ENCODE data around the gene RIOX2. TPM values are rescaled to one million over a fixed set of nuclear protein-coding genes. Genes with fewer than 3 reads are reported as not detected.
A peak's percentile ranks its signal among the peaks of the same experiment; 100 is the strongest.

The RIOX2 gene
- total RNA-seq, 2 experiments from 2014 or later = 26.8 to 32.0 TPM

DNA sequence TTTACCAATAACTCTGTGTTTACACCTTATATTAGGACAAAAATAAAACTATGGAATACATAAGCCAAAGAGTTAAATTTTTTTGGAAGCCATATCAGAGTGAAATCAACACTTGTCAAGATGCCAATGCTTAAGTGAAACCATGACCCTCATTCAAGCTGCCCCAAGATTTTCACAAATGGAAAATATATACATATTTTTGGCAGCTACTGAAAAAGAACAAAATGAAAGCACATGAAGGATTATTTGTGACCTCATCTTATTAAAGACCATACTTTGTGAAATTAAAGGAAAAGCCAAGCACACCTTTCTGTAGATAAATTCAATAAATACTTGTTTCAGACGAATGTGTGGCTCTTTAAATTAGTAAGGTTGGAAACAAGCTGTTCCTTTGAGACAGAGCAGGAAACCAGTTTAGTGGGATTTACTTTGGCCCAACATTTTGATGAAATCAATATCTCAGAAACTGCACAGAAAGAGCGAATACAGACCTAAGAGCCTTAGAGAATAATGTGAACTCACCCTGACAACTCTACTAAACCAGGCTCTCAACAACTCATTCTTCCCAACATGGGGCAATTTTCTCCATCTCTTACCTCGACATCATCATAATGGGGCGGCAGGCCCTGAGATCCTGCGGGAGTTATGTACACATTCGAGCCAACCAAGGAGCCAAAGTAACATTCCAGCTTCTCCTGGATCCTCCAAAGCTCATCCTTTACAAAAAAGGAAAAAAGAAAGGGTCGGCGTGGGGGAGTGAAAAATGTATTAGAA, 11.1 kb downstream of the RIOX2 start:
- POLR2A ChIA-PET = no interaction called here
- no peak for TF ChIP-seq EZH2phosphoT487 (IDR thresholded peaks at IDR 0.05; ENCODE audit: borderline replicate concordance, low read depth, low read length)
- TF ChIP-seq, protein P1, sequence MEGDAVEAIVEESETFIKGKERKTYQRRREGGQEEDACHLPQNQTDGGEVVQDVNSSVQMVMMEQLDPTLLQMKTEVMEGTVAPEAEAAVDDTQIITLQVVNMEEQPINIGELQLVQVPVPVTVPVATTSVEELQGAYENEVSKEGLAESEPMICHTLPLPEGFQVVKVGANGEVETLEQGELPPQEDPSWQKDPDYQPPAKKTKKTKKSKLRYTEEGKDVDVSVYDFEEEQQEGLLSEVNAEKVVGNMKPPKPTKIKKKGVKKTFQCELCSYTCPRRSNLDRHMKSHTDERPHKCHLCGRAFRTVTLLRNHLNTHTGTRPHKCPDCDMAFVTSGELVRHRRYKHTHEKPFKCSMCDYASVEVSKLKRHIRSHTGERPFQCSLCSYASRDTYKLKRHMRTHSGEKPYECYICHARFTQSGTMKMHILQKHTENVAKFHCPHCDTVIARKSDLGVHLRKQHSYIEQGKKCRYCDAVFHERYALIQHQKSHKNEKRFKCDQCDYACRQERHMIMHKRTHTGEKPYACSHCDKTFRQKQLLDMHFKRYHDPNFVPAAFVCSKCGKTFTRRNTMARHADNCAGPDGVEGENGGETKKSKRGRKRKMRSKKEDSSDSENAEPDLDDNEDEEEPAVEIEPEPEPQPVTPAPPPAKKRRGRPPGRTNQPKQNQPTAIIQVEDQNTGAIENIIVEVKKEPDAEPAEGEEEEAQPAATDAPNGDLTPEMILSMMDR (conservative IDR thresholded peaks at IDR 0.05; ENCODE audit: low read length) = no peak
- CTCF ChIA-PET (ENCODE audit: unreplicated experiment) = no interaction called here
- no peak overlapping the region for H2AFZ ChIP-seq (ENCODE audit: low read length)
- BruUV-seq (replicated peaks) = no TSS peak
- intact Hi-C loops (cut with micrococcal nuclease; ENCODE audit: unreplicated experiment) = no loop called here
- peaks cover 84% of the 10 kb centered on the region for H3K36me3 ChIP-seq (ENCODE audit: insufficient read depth, low read length)
- no peaks in the 10 kb centered on the region for H4K20me1 ChIP-seq (ENCODE audit: insufficient read depth, low read length)
- H3K9me2 ChIP-seq (ENCODE audit: insufficient read depth, low read length) = no peaks in the 10 kb centered on the region
- DNase-seq (ENCODE audit: low spot score) = no peak
- H3K4me1 ChIP-seq (ENCODE audit: insufficient read depth, low read length, poor library complexity, severe bottlenecking) = no peaks in the 10 kb centered on the region
- H3K27ac ChIP-seq (ENCODE audit: low read depth, low read length, poor library complexity, severe bottlenecking) = no peak overlapping the region
- no peak overlapping the region for H3K4me3 ChIP-seq (ENCODE audit: low read depth, low read length, poor library complexity, severe bottlenecking)
- no peak overlapping the region for H3K4me2 ChIP-seq (ENCODE audit: low read length)
- no peaks in the 10 kb centered on the region for H3K9me3 ChIP-seq (ENCODE audit: low read length)
- H3K79me2 ChIP-seq (ENCODE audit: insufficient read depth, low read depth, low read length) = peaks cover 10% of the 10 kb centered on the region; the same call in 1 of the 2 replicates

DNA sequence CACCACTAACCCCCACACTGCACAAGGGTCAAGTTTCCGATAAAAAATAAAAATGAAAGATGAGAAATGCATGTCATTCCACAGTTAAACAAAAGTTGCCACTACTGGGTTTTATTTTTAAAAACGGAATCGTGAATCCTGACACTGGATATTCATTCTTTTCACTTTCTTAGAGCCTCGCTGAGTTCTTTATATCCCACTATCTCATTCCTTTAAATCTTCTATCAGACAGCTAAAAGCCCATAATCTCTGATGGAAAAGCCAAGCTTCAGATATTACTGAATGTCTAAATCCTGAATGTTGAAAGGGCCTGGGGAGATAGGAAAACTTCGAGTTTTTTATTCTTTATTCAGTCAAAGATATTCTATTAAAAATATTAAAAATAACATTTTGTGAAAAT, 11.7 kb downstream of the RIOX2 start:
- Histone ChIP-seq H3K4me3 (ENCODE audit: low read depth, low read length, poor library complexity, severe bottlenecking) (no peak overlapping the region), H3K9me3 (ENCODE audit: low read length) (no peaks in the 10 kb centered on the region), H2AFZ (ENCODE audit: low read length) (no peak overlapping the region), H3K79me2 (ENCODE audit: insufficient read depth, low read depth, low read length) (peaks cover 10% of the 10 kb centered on the region; the same call in 1 of the 2 replicates), H3K4me2 (ENCODE audit: low read length) (no peak overlapping the region), H3K4me1 (ENCODE audit: insufficient read depth, low read length, poor library complexity, severe bottlenecking) (no peaks in the 10 kb centered on the region), H3K27ac (ENCODE audit: low read depth, low read length, poor library complexity, severe bottlenecking) (no peak overlapping the region), H3K9me2 (ENCODE audit: insufficient read depth, low read length) (no peaks in the 10 kb centered on the region), H4K20me1 (ENCODE audit: insufficient read depth, low read length) (no peaks in the 10 kb centered on the region), H3K36me3 (ENCODE audit: insufficient read depth, low read length) (peaks cover 84% of the 10 kb centered on the region)
- TF ChIP-seq EZH2phosphoT487 (IDR thresholded peaks at IDR 0.05; ENCODE audit: borderline replicate concordance, low read depth, low read length) = no peak
- TF ChIP-seq, protein P1 (conservative IDR thresholded peaks at IDR 0.05; ENCODE audit: low read length) = no peak
- intact Hi-C loops (cut with micrococcal nuclease; ENCODE audit: unreplicated experiment) = no loop called here
- ChIA-PET POLR2A (no interaction called here), CTCF (ENCODE audit: unreplicated experiment) (no interaction called here)
- DNase-seq (ENCODE audit: low spot score) = no peak
- TSS peak; percentile 14 for BruUV-seq (replicated peaks)

DNA sequence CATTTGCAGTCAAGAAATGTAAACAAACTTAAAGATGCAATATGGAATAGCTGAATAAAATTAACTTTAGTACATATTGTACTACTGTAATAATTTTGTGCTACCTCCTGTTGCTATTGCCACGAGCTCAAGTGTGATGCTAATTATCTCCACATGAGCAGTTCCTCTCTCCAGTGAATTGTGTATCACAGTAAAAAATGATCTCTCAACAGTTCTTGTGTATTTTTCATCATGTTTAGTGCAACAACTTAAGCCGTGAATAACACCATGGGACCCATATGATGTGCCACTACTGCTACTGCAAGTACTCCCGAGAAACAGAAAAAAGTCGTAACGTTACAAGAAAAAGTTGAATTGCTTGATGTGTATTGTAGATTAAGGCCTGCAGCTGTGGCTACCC, 12.4 kb downstream of the RIOX2 start:
- POLR2A ChIA-PET = interaction anchor here (1.2 kb wide), 1 partner anchor 189 kb away, joined by 8 read pairs; no protein-coding TSS in a partner anchor
- no peaks in the 10 kb centered on the region for H3K9me3 ChIP-seq (ENCODE audit: low read length)
- intact Hi-C loops (cut with micrococcal nuclease; ENCODE audit: unreplicated experiment) = no loop called here
- no TSS peak for BruUV-seq (replicated peaks)
- no peaks in the 10 kb centered on the region for H3K9me2 ChIP-seq (ENCODE audit: insufficient read depth, low read length)
- no peak for DNase-seq (ENCODE audit: low spot score)
- no peak overlapping the region for H3K4me3 ChIP-seq (ENCODE audit: low read depth, low read length, poor library complexity, severe bottlenecking)
- H3K79me2 ChIP-seq (ENCODE audit: insufficient read depth, low read depth, low read length) = peaks cover 10% of the 10 kb centered on the region; the same call in 1 of the 2 replicates
- H2AFZ ChIP-seq (ENCODE audit: low read length) = no peak overlapping the region
- no peaks in the 10 kb centered on the region for H3K4me1 ChIP-seq (ENCODE audit: insufficient read depth, low read length, poor library complexity, severe bottlenecking)
- no peak for TF ChIP-seq EZH2phosphoT487 (IDR thresholded peaks at IDR 0.05; ENCODE audit: borderline replicate concordance, low read depth, low read length)
- TF ChIP-seq, protein P1 (conservative IDR thresholded peaks at IDR 0.05; ENCODE audit: low read length) = no peak
- H4K20me1 ChIP-seq (ENCODE audit: insufficient read depth, low read length) = no peaks in the 10 kb centered on the region
- no peak overlapping the region for H3K27ac ChIP-seq (ENCODE audit: low read depth, low read length, poor library complexity, severe bottlenecking)
- H3K36me3 ChIP-seq (ENCODE audit: insufficient read depth, low read length) = peaks cover 87% of the 10 kb centered on the region
- CTCF ChIA-PET (ENCODE audit: unreplicated experiment) = no interaction called here
- H3K4me2 ChIP-seq (ENCODE audit: low read length) = no peak overlapping the region

Data from OCI-LY7 (cell line).